GM08714 (cell line): ENCODE results near the gene FSTL4.

ENCODE experiments used
- H3K4me3 ChIP-seq: fragments of 200-500 bp; sonication (Bioruptor generic); 2 replicates; pipeline ENCODE4 v1.5.1; 2014; ENCODE audit warnings: mild to moderate bottlenecking, low read length, inconsistent platforms
- ZNF274 ChIP-seq: IDR thresholded peaks from 2 replicates; pipeline ENCODE4 v1.6.1; 2012; ENCODE audit warnings: mild to moderate bottlenecking, low read depth, low read length

FSTL4 gene

GRCh38 chr5:133440467-133441115 lies 171.8 kb downstream of the FSTL4 start:
- TF ChIP-seq ZNF274, result no peak
- no peak overlapping the region for H3K4me3 ChIP-seq

- H3K4me3 ChIP-seq, result no peak overlapping the region
- TF ChIP-seq ZNF274, result no peak
Measured at GRCh38 chr5:133439859-133440258, 172.5 kb downstream of the FSTL4 start.

- H3K4me3 ChIP-seq, result no peak overlapping the region
- no peak for TF ChIP-seq ZNF274
Measured at GRCh38 chr5:133438487-133438886, 173.9 kb downstream of the FSTL4 start.

GRCh38 chr5:133434336-133434735 lies 178.0 kb downstream of the FSTL4 start:
- H3K4me3 ChIP-seq, result no peak overlapping the region
- no peak for TF ChIP-seq ZNF274

DNA sequence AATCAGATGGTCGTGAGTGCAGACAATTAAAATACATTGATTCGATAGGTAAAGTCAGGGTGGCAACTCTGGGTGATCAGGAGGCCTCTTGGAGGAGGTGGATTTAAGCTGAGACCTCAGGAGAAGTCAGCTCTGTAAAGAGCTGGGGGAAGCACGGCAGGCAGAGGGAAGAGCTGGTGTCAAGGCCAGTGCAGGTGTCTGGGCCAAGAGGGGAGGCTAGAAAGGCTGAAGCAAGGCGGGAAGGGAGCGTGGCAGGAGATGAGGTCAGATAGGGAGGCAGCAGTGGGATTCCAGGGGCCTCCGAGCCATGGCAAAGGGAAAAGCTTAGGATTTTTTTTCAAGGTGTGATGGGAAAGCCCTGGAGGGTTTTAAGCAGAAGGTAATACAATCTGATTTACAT lies 178.7 kb downstream of the FSTL4 start:
- no peak overlapping the region for H3K4me3 ChIP-seq
- no peak for TF ChIP-seq ZNF274

GRCh38 chr5:133432956-133433532 lies 179.3 kb downstream of the FSTL4 start:
- no peak overlapping the region for H3K4me3 ChIP-seq
- no peak for TF ChIP-seq ZNF274

- no peak for TF ChIP-seq ZNF274
- H3K4me3 ChIP-seq, result no peak overlapping the region
Measured at GRCh38 chr5:133431326-133431865, 180.9 kb downstream of the FSTL4 start.

GRCh38 chr5:133430095-133430494 lies 182.2 kb downstream of the FSTL4 start:
- no peak overlapping the region for H3K4me3 ChIP-seq
- TF ChIP-seq ZNF274, result no peak

DNA sequence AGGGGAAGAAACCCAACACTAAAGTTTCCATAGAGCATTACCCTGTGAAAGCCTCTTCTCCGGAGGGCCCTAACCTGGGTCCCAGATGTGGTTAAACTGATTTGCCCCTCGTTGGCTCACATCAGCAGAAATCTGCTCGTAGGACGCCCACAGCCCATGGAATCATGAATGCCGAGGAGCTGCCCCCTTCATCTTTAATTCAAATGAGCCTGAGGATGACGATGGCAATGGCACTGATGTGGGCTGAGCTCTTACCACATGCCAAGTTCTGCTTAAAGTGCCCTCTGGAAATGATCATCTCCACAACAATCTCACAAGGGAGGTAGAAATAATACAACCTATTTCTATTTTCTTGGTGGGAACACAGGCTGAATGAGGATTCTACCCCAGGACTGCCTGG lies 183.3 kb downstream of the FSTL4 start:
- no peak overlapping the region for H3K4me3 ChIP-seq
- TF ChIP-seq ZNF274, result no peak

- TF ChIP-seq ZNF274, result no peak
- no peak overlapping the region for H3K4me3 ChIP-seq
Measured at GRCh38 chr5:133428072-133428660, 184.2 kb downstream of the FSTL4 start.

DNA sequence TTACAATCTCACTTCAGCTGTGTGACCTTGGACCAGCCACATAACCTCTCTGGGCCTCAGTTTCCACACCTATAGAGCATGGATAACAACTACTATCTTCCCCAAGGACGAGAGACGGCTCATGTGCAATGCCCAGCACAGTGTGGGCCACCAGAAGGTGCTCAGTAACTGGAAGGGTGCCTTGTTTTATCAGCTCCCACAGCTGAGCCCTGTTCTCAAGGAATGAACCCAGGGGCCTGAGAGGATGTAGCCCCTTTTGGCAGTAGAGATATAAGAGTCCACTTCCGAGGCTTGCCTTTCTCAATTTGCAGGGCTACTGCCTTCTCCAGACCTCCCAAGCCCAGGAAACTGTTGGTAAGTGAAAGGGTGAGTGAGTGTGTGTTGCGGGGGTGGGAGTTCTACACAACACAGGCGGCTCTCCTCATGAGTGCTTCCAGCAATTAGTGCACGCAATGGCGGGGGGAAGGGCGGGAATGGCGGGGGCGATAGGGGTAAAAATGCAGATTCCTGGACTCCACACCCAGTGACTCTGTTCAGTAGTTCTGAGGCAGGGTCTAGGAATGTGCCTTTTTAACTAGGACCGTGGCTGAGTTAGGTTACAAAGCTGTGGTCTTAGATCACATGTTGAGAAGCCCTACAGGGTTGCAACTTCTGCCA lies 185.1 kb downstream of the FSTL4 start:
- TF ChIP-seq ZNF274, result no peak
- H3K4me3 ChIP-seq, result no peak overlapping the region

- H3K4me3 ChIP-seq, result no peak overlapping the region
- TF ChIP-seq ZNF274, result no peak
Measured at GRCh38 chr5:133426264-133426663, 186.1 kb downstream of the FSTL4 start.

DNA sequence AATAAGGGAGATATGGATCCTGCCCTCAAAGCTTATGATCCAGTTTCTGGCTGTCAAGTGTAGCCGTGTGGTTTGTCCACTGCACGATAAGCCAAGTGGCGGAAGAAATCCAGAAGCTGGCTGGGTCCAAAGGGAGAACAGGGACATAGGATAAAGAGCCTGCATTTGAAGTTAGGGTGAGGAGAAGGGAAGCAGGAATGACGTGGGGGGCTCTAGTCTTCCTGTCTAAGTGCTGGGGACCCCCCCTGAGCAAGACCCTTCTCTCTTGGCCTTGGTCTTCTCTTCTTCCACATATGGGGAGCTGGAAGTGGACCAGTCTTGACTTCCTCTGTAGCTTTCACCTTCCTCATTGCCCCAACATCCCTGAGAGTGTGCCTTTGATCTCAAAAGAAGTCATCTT lies 186.6 kb downstream of the FSTL4 start:
- H3K4me3 ChIP-seq, result no peak overlapping the region
- TF ChIP-seq ZNF274, result no peak

DNA sequence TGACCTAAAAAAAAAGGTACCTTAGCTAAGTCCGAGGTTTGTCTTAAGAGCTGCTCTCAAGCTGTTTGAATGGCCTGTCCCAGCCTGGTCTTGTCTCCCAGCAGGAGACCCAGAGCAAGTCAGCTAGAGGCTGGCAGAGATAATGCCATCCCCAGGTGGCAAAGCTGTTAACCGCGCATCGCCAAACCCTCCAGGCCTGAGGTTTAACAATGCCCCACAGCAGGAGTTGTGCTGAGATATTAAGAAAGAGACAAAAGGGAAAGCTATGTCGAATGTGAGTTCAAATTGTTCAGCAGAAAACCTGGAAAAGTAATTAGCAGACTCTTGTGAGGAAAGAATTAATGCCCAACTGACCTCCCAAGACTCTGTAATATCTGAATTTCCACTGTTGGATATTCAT lies 187.1 kb downstream of the FSTL4 start:
- no peak overlapping the region for H3K4me3 ChIP-seq
- TF ChIP-seq ZNF274, result no peak

DNA sequence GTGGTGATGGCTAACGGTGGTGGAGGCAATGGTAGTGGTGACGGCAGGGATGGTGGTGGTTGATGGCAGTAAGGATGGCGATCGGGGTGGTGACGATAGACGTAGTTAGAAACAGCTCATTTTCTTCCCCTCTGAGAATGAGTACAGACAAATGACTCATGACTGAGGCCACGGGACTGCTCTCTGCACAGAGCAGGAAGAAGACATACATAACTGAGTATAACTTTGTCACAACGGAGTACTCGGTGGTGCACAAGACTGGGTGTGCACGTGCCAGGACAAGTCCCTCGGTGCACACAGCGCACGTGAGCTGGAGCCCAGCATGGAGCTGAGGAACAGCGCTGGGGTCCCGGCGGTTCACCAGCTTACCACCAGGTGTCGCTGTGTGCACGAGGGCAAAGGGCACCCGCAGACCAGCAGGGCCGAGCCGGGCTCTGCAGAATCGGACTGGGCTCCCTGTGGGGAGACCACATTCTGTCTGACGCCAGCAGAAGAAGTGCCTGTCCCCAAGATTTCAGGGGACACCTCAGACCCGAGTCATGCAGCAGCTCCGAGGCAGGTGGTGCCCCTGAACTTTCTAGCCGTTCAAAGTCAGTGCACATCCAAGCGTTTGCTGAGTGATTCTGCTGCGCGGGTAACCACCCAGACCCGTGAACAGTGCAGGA lies 188.6 kb downstream of the FSTL4 start:
- no peak for TF ChIP-seq ZNF274
- H3K4me3 ChIP-seq, result no peak overlapping the region
